Stimulated activated CD4-positive, alpha-beta T cell treated with anti-CD3 and anti-CD28 coated beads, Interleukin-4, amount 100 ng/mL, for 24 hours (primary cell): Measurements from ENCODE around the gene SPATA18.
"Not testable (repeated sequence)": the region's sequence is repeated elsewhere in the genome, so short reads cannot be mapped to it uniquely, and the experiment has no call there.

Experiments
- DNase-seq: peaks from one replicate; pipeline ENCODE4 v3.0.0-alpha.2; 2020

The SPATA18 gene

GRCh38 chr4:52110171-52110570 lies 59.1 kb downstream of the SPATA18 start:
- DNase-seq, result no peak

GRCh38 chr4:52111995-52112394 lies 60.9 kb downstream of the SPATA18 start:
- no peak for DNase-seq

DNA sequence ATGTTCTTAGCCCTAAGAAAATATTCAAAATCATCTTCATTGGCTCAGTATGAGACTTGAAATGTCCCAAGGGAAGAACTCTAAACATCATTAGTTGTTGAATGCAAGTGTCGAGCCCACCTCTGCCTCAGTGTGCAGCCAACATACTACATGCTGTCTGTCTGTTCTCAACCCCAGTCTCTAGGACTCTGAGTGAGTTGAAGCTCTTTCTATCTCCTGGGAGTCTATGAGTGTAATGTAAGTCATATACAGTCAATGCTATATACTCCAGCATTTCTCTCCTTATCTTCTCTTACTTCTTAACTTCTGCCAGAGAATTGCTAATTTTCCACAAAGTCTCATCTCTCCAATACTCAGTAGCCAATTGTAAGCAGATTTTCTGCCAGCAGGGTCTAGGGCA lies 61.3 kb downstream of the SPATA18 start:
- no peak for DNase-seq

GRCh38 chr4:52116641-52117040 lies 65.5 kb downstream of the SPATA18 start:
- DNase-seq, result no peak

- DNase-seq, result no peak
Measured at GRCh38 chr4:52126226-52126625, 75.1 kb downstream of the SPATA18 start.

- no peak for DNase-seq
Measured at GRCh38 chr4:52126966-52127365, 75.9 kb downstream of the SPATA18 start.

DNA sequence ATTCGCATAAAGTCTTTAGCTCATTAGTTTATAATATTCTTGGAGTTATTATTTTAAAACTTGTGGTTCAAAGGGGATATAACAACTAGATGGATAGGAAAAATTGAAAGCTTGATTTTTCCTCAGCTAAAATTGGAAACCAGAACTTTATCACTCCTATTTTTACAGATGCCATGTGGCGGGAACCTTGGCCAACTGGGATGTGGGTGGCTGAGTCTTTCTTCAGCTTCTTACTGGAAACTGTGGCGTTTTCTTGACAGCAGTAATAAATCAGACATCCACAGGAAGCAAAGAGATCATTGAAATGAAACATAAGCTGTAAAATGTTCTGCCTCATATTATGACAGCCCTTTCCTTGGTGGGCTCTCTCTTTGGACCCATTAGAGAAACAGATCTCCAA lies 84.1 kb downstream of the SPATA18 start:
- no peak for DNase-seq

DNA sequence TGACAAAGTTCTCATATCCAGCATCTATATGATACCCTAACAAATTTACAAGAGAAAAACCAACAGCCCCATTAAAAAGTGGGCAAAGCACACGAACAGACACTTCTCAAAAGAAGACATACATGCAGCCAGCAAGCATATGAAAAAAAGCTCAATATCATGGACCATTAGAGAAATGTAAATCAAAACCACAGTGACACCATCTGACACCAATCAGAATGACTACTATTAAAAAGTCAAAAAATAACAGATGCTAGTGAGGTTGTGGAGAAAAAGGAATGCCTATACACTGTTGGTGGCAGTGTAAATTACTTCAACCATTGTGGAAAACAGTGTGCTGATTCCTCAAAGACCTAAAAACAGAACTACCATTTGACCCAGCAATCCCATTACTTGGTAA lies 86.0 kb downstream of the SPATA18 start:
- DNase-seq, result not testable (repeated sequence)

DNA sequence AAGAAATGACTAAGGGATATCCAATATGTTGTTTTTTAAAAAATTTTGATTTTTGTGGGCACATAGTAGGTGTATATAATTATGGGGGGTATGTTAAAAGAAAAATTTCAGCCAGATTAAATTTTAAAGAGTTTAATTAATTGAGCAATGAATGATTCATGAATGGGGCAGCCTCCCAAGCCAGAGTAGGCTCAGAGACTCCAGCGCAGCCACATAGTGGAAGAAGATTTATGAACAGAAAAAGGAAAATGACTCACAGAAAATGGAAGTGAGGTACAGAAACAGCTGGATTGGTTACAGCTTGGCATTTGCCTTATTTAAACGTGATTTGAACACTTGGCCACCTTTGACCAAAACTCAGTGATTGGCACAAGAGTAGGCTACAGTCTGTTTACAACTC lies 91.7 kb downstream of the SPATA18 start:
- DNase-seq, result no peak

- no peak for DNase-seq
Measured at GRCh38 chr4:52143815-52144214, 92.7 kb downstream of the SPATA18 start.

DNA sequence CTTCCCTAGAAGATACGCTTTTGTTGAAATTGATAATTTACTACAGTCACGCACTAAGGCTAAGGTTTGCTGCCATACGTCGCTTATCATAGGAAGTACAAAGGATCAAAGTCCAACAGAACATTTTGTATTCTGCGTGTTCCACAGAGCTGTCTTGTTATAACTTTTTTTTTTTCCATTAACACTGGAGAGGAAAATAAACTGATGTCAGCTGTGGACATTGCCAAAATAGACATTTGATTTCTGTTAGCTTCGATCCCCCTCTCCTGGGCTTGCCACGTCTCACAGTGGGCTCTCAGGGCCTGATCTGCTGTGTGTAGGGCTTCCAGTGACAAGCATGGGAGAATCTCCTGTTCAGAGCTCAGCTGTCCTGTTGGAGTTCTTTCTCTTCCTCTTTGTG lies 93.3 kb downstream of the SPATA18 start:
- no peak for DNase-seq
